Loucy (cell line): Measurements from ENCODE around the gene KRT37.

ENCODE experiments used
- CTCF ChIP-seq: fragments of 200-600 bp; sonication (generic); conservative IDR thresholded peaks from 2 replicates; pipeline ENCODE4 v1.5.1; 2014; ENCODE audit warnings: mild to moderate bottlenecking, antibody characterized with exemption, low read length
- EZH2phosphoT487 ChIP-seq: fragments of 200-600 bp; IDR thresholded peaks from 2 replicates; pipeline ENCODE4 v1.6.1; 2018; ENCODE audit warnings: antibody characterized with exemption, mild to moderate bottlenecking, moderate library complexity, borderline replicate concordance

GRCh38 chr17:41377546-41377945 lies 46.8 kb downstream of the KRT37 start:
- no peak for TF ChIP-seq CTCF
- TF ChIP-seq EZH2phosphoT487 = no peak
